NCI-H146 (cell line): Measurements from ENCODE around the gene DVL3.

ENCODE experiments used
- DNase-seq: peaks from one replicate; lab custom pipeline; 2025; lab: John Stamatoyannopoulos, UW

DVL3 gene

GRCh38 chr3:184211297-184211696 is 56.1 kb downstream of the DVL3 start:
- DNase-seq, result no peak

- no peak for DNase-seq
These were observed 56.5 kb downstream of the DVL3 start for GRCh38 chr3:184211718-184212117.

- DNase-seq, result peak; percentile 23
These were observed 63.6 kb downstream of the DVL3 start for GRCh38 chr3:184218814-184219213.

GRCh38 chr3:184222521-184222920 is 67.3 kb downstream of the DVL3 start:
- no peak for DNase-seq
